Activated CD8-positive, alpha-beta memory T cell treated with anti-CD3 and anti-CD28 coated beads, Interleukin-2, amount 50 U/mL, for 24 hours (primary cell): ENCODE data around the gene OR6C68.
"Not testable (repeated sequence)": the region's sequence is repeated elsewhere in the genome, so short reads cannot be mapped to it uniquely, and the experiment has no call there.

ENCODE experiments used
- DNase-seq: peaks from one replicate; pipeline ENCODE4 v3.0.0-alpha.2; 2020; ENCODE audit errors: extremely low read depth

OR6C68 gene

DNA sequence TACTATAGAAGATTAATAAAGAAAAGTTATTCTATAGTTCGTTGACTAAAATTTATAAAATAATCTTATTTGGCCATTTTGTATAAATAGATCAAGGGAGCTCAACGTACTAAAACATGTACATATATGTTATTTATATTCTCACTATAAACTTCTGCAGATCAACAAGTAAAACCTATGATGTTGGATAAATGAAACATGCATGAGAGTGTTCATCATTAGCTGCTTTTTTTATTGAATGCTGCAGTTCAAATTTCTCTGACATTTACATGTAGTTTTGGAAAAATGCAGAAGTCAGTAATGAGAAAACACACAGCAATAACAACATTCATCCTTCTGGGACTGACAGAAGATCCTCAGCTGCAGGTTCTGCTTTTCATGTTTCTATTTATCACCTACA, at the start of gene OR6C68:
Gene OR6C68 (plus strand): TSS at position 301 of the 400 bp plus-strand sequence. CDS start 0 bp downstream, at position 301.
- no peak for DNase-seq

DNA sequence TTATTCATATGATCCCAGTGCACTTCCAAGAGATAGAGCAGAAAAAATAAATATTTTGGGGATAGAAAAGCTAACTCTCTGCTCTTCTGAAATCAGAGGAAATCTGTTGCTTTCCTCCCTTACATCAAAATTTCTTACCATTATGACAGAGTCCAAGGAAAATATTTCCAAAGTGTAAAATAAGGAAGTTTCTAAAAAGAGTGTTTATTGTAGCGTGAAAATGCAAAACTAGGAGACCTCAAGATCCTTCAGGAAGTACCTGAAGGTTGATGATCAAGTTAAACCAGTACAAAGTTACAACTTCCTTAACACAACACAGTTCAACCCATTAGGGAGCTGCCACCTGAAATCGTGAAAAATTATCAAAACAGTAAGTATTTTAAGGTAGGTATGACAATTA, 48.4 kb upstream of the OR6C68 start, which contains the start of gene OR6C2:
Gene OR6C2 (plus strand): TSS at position 301 of the 400 bp plus-strand sequence. CDS start 8,138 bp downstream, outside the sequence.
- no peak for DNase-seq

DNA sequence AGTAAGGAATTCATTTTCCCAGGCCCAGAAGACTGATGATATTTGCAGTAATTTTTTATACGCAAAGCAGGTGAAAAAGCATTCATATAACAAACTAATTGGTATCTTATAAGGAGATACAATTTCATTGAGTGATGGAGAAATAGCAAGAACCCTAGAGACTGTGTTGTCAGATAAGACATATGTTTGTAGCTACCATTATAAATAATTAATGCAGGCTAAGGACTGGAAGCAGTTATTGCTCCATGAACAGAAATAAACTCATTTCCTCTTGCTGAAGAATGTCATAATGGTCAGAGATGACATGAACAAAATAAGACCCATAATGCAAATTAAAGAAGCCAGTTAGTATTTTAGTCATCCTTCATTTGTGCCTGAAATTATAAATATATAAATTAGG, 46.8 kb upstream of the OR6C68 start:
- no peak for DNase-seq

DNA sequence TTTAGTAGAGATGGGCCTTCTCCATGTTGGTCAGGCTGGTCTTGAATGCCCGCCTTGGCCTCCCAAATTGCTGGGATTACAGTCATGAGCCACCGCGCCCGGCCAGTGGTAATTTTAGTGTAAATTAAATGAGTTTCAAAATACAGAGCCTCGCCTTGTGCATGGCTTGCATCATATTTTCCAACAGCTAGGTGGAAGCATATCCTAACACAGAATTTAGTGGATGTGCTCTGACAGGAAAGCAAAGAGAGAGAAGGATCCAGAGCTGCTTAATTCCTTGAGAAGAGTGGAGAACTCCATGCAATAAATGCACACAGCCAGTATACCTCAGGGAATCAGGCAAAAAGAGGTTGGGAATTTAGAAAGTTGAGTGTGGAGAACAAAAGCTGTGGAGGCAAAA, 45.9 kb upstream of the OR6C68 start:
- no peak for DNase-seq

- DNase-seq: no peak
Measured at GRCh38 chr12:55448825-55449224, 43.4 kb upstream of the OR6C68 start.

GRCh38 chr12:55464926-55465325, 27.3 kb upstream of the OR6C68 start:
- not testable (repeated sequence) for DNase-seq

DNA sequence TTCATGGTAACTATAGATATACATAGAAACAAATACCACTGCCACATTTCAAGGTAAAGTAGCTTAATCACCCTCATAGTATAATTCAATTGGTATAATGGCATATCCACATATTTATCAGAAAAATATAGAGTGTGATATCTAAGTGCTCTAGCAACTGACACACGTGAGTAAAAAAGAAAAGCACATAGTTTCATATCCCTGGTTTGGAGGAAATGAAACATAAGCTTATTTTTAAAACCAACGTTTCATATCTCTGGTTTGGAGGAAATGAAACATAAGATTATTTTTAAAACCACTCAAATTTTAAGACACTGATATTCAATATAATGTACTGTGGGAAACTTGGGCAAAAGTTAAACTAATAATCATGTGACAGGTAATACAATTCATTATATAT, 24.3 kb upstream of the OR6C68 start:
- no peak for DNase-seq

- no peak for DNase-seq
Measured at GRCh38 chr12:55469291-55469690, 22.9 kb upstream of the OR6C68 start.

GRCh38 chr12:55470088-55470829, 21.9 kb upstream of the OR6C68 start, which contains the start of gene OR6C70:
Gene OR6C70 (minus strand): TSS chr12:55470138. CDS start chr12:55470138, 0 bp downstream.
- no peak for DNase-seq

- no peak for DNase-seq
Measured at GRCh38 chr12:55472264-55472663, 19.9 kb upstream of the OR6C68 start.

DNA sequence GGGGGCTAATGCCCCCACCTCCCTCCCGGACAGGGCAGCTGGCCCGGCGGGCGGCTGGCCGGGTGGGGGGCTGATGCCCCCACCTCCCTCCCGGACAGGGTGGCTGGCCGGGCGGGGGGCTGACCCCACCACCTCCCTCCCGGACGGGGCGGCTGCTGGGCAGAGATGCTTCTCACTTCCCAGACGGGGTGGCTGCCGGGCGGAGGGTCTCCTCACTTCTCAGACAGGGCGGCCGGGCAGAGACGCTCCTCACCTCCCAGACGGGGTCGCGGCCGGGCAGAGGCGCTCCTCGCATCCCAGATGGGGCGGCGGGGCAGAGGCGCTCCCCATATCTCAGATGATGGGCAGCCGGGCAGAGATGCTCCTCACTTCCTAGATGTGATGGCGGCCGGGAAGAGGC, 13.0 kb upstream of the OR6C68 start:
- not testable (repeated sequence) for DNase-seq

DNA sequence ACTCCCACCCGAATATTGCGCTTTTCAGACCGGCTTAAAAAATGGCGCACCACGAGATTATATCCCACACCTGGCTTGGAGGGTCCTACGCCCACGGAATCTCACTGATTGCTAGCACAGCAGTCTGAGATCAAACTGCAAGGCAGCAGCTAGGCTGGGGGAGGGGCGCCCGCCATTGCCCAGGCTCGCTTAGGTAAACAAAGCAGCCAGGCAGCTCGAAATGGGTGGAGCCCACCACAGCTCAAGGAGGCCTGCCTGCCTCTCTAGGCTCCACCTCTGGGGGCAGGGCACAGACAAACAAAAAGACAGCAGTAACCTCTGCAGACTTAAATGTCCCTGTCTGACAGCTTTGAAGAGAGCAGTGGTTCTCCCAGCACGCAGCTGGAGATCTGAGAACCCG, 7.9 kb upstream of the OR6C68 start:
- not testable (repeated sequence) for DNase-seq

DNA sequence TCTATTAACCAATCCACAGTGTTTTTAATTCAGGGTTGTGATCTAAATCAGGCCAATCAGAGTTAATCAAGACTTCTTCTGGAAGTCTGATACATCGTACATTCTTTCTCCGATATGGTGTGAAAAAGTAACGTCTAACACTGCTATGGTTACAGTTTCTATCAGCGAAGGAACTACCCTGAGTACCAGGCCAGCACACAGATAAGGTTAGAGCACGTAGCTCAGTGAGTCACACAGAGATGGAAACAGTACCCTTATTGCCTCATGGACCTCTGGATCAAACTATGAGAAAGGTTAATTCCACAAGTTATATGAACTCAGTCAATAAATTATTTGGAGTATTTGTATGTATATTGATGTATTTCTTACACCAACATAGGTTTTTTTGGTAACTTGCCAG, 3.3 kb downstream of the OR6C68 start:
- DNase-seq: no peak

GRCh38 chr12:55499231-55499630, 7.1 kb downstream of the OR6C68 start:
- no peak for DNase-seq

- DNase-seq: no peak
Measured at GRCh38 chr12:55499810-55500252, 7.7 kb downstream of the OR6C68 start.

- no peak for DNase-seq
Measured at GRCh38 chr12:55501601-55502000, 9.4 kb downstream of the OR6C68 start.

DNA sequence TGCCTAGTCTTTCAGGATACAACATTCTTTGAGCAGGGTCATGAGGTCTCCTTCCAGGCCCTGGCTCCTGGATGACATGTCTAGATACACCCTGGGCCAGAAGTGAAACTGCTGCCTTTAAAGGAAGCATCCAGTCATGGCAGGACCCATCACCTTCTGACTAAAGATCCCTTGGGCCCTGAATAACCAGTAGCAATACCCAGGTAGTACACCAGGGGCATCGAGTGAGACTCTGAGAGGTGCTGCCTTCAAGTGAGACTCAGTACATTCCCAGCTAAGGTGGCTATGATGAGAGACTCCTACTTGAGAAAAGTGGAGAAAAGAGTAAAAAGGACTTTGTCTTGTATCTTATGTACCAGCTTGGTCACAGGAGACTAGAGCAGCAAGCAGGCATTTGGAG, 23.5 kb downstream of the OR6C68 start:
- DNase-seq: no peak

DNA sequence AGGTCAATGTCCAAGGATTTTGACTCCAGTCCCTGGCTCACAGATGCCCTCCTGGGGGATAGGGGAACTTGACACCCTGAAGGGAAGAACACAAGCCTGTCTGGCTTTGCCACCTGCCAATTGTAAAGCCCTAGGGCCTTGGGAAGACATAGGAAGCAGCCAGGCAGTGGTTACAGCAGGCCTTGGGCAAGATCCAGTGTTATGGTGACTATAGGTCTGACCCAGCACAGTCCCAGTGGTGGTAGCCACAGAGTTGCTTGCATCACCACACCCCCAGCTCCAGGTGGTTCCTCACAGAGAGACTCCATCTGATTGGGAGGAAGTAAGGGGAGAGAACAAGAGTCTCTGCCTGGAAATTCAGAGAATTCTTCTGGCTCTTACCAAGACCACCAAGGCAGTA, 24.2 kb downstream of the OR6C68 start:
- no peak for DNase-seq
